Epithelial cell of proximal tubule (primary cell): ENCODE data around the gene PTPN22. TPM values are rescaled to one million over a fixed set of nuclear protein-coding genes. Genes with fewer than 3 reads are reported as not detected.

Experiments
- DNase-seq: peaks from one replicate; pipeline ENCODE4 v3.0.0-alpha.2; 2011; ENCODE audit warnings: low read depth
- H3K4me3 ChIP-seq: 2 replicates; pipeline ENCODE4 v1.5.1; 2011; ENCODE audit warnings: low read depth, mild to moderate bottlenecking, low read length
- CTCF ChIP-seq: conservative IDR thresholded peaks from 2 replicates; pipeline ENCODE4 v1.5.1; 2012; ENCODE audit warnings: low read depth, mild to moderate bottlenecking, low read length
- total RNA-seq: library from RNA; depleted of rRNA; stranded (reverse); fragments of >200 nt; gene quantifications from 2 replicates; pipeline ENCODE4 v1.2.3, GENCODE V29; 2015

PTPN22 gene
- total RNA-seq, 1 donor from 2014 or later = not detected

- TF ChIP-seq CTCF = no peak
- no peak overlapping the region for H3K4me3 ChIP-seq
- no peak for DNase-seq
Observed at GRCh38 chr1:113788802-113789201, 82.7 kb downstream of the PTPN22 start.

- DNase-seq = no peak
Observed at GRCh38 chr1:113787663-113788062, 83.8 kb downstream of the PTPN22 start.

GRCh38 chr1:113786069-113786468, 85.4 kb downstream of the PTPN22 start:
- H3K4me3 ChIP-seq = no peak overlapping the region
- TF ChIP-seq CTCF = no peak
- no peak for DNase-seq

More at GRCh38 chr1:113787663-113788062, 83.8 kb downstream of the PTPN22 start:
- TF ChIP-seq CTCF = no peak
- H3K4me3 ChIP-seq = no peak overlapping the region

- no peak for DNase-seq
- TF ChIP-seq CTCF = no peak
- no peak overlapping the region for H3K4me3 ChIP-seq
Observed at GRCh38 chr1:113784104-113784779, 87.3 kb downstream of the PTPN22 start.

- H3K4me3 ChIP-seq = no peak overlapping the region
- DNase-seq = no peak
- TF ChIP-seq CTCF = no peak
Observed at GRCh38 chr1:113783254-113784103, 88.0 kb downstream of the PTPN22 start.

GRCh38 chr1:113782406-113782805, 89.1 kb downstream of the PTPN22 start:
- DNase-seq = no peak
- H3K4me3 ChIP-seq = no peak overlapping the region
- TF ChIP-seq CTCF = no peak
